ENCODE data around the gene CTPS1. TPM values are rescaled to one million over a fixed set of nuclear protein-coding genes. Genes with fewer than 3 reads are reported as not detected.

CTPS1 gene
- polyA plus RNA-seq, 2 of the 4 experiments (the other 2 are of a cell fraction): 159 to 181 TPM

DNA sequence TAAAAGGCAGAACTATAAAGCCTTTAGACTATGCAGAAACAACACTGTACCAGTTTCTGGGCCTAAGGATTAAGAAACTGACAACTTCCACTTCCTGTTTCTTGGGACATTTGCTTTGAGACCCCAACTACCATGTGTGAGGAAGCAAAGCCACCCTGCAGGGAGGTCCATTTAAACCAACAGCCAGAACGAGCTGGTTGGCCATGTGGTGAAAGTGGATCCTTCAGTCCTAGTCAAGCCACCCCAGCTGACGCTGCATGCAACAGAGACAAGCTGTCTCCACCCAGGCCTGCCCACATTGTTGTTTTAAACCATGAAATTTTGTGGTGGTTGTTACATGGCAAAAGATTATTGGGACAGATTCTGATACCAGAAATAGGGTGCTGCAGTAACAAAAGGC is 73.8 kb downstream of the CTPS1 start (continued):
- TF ChIP-seq, protein P1, sequence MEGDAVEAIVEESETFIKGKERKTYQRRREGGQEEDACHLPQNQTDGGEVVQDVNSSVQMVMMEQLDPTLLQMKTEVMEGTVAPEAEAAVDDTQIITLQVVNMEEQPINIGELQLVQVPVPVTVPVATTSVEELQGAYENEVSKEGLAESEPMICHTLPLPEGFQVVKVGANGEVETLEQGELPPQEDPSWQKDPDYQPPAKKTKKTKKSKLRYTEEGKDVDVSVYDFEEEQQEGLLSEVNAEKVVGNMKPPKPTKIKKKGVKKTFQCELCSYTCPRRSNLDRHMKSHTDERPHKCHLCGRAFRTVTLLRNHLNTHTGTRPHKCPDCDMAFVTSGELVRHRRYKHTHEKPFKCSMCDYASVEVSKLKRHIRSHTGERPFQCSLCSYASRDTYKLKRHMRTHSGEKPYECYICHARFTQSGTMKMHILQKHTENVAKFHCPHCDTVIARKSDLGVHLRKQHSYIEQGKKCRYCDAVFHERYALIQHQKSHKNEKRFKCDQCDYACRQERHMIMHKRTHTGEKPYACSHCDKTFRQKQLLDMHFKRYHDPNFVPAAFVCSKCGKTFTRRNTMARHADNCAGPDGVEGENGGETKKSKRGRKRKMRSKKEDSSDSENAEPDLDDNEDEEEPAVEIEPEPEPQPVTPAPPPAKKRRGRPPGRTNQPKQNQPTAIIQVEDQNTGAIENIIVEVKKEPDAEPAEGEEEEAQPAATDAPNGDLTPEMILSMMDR (IDR thresholded peaks at IDR 0.05): no peak
- no peak for TF ChIP-seq ZC3H11A (IDR thresholded peaks at IDR 0.05)

DNA sequence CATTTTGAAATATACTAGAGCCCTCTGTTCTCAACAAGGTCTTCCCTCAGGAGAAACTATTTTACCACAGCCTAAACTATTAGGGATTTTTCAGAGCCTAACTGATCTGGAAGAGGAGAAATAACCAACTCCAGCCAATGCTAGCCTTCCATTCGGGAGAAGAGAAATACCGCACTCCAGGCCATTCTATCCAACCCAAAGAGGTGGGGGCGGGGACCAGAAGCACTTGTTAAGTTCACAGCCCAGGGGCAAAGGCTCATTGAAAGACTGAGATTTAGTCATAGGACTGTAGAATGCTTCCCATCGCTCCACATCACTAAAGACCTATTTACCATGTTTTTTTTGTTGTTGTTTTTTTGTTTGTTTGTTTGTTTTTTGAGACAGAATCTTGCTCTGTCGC is 77.4 kb downstream of the CTPS1 start:
- Histone ChIP-seq H3K4me1 (no peaks in the 10 kb centered on the region), H3K4me2 (no peak overlapping the region), H3K27ac (no peak overlapping the region), H3K9me3 (no peaks in the 10 kb centered on the region), H3K4me3 (no peak overlapping the region)
- TF ChIP-seq CBX8 (IDR thresholded peaks at IDR 0.05): no peak
- no peak for TF ChIP-seq HOXB13 (CRISPR knock-in tag; IDR thresholded peaks at IDR 0.05; ENCODE audit: low read depth)
- TF ChIP-seq HOXB5 (CRISPR knock-in tag; IDR thresholded peaks at IDR 0.05): no peak
- TF ChIP-seq ZNF302 (CRISPR knock-in tag; IDR thresholded peaks at IDR 0.05): no peak
- no peak for TF ChIP-seq RAD21 (conservative IDR thresholded peaks at IDR 0.05 in 1 of 2, IDR thresholded peaks at IDR 0.05 in 1 of 2)
- TF ChIP-seq ZC3H11A (IDR thresholded peaks at IDR 0.05): no peak
- no peak for TF ChIP-seq NPAS2 (CRISPR knock-in tag; IDR thresholded peaks at IDR 0.05; ENCODE audit: borderline replicate concordance)
- TF ChIP-seq KDM1A (IDR thresholded peaks at IDR 0.05; ENCODE audit: low read depth): no peak
- TF ChIP-seq, protein P2, sequence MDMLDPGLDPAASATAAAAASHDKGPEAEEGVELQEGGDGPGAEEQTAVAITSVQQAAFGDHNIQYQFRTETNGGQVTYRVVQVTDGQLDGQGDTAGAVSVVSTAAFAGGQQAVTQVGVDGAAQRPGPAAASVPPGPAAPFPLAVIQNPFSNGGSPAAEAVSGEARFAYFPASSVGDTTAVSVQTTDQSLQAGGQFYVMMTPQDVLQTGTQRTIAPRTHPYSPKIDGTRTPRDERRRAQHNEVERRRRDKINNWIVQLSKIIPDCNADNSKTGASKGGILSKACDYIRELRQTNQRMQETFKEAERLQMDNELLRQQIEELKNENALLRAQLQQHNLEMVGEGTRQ (IDR thresholded peaks at IDR 0.05): no peak
- 93% methylated on average over 5 of the region's 5 CpGs for WGBS (ENCODE audit: missing lambda C conversion rate)
- DNase-seq (ENCODE audit: low read depth in 1 of 2, low spot score in 1 of 2): no peak
- CTCF ChIA-PET: no interaction called here
- ATAC-seq: no peak
- POLR2A ChIA-PET: no interaction called here
- no peak for FAIRE-seq

Small RNAs within 50 kb of the gene (small RNA-seq; reads per million reads assigned to genes)
- gene UBE2V1P8: 0 reads per million in 6 experiments

Other genes starting within 250 kb of the CTPS1 start
- gene KCNQ4, start 195.9 kb upstream of the CTPS1 start, polyA plus RNA-seq (2011; rRNA removed): 0.08 and 0.09 TPM in 2 replicates
- 0.17 to 0.24 TPM (median 0.22 TPM) in 3 replicates for gene KCNQ4, start 195.9 kb upstream of the CTPS1 start, polyA plus RNA-seq (2017; fragmentation: RNase III; extraction: RNeasy Plus Mini Kit Qiagen cat#74134 plus additional on column Dnase treatment)
- gene CITED4, start 117.3 kb upstream of the CTPS1 start, polyA plus RNA-seq (2011; rRNA removed): 5.8 and 7.1 TPM in 2 replicates
- gene CITED4, start 117.3 kb upstream of the CTPS1 start, polyA plus RNA-seq (2017; fragmentation: RNase III; extraction: RNeasy Plus Mini Kit Qiagen cat#74134 plus additional on column Dnase treatment): 23.7 to 33.5 TPM (median 32.2 TPM) in 3 replicates
- gene SLFNL1, start 42.0 kb downstream of the CTPS1 start, polyA plus RNA-seq (2011; rRNA removed): 0.01 and 0.07 TPM in 2 replicates
- 0.03 to 0.05 TPM (median 0.04 TPM) in 3 replicates for gene SLFNL1, start 42.0 kb downstream of the CTPS1 start, polyA plus RNA-seq (2017; fragmentation: RNase III; extraction: RNeasy Plus Mini Kit Qiagen cat#74134 plus additional on column Dnase treatment)

Data from A549 (cell line).